GM19438 (cell line): ENCODE results near the gene NEXMIF.
"Not testable (repeated sequence)": the region's sequence is repeated elsewhere in the genome, so short reads cannot be mapped to it uniquely, and the experiment has no call there.

Experiments used
- ATAC-seq: cut with Tn5 transposase; IDR thresholded peaks from one replicate; pipeline ENCODE4 v1.9.1; 2021; ENCODE audit warnings: low read depth; ENCODE audit not compliant: unreplicated experiment

NEXMIF gene

GRCh38 chrX:74800062-74800461, 125.2 kb downstream of the NEXMIF start:
- ATAC-seq, result no peak

- no peak for ATAC-seq
These were observed 127.8 kb downstream of the NEXMIF start for GRCh38 chrX:74797338-74797887.

- ATAC-seq, result no peak
These were observed 136.6 kb downstream of the NEXMIF start for GRCh38 chrX:74788545-74789086.

- ATAC-seq, result no peak
These were observed 140.6 kb downstream of the NEXMIF start for GRCh38 chrX:74784629-74785028.

GRCh38 chrX:74781507-74782034, 143.7 kb downstream of the NEXMIF start:
- ATAC-seq, result no peak

- ATAC-seq, result no peak
These were observed 146.1 kb downstream of the NEXMIF start for GRCh38 chrX:74779175-74779574.

- no peak for ATAC-seq
These were observed 150.3 kb downstream of the NEXMIF start for GRCh38 chrX:74774988-74775387.

GRCh38 chrX:74736450-74736849, 188.8 kb downstream of the NEXMIF start:
- no peak for ATAC-seq

GRCh38 chrX:74705269-74705668, 220.0 kb downstream of the NEXMIF start:
- no peak for ATAC-seq

- not testable (repeated sequence) for ATAC-seq
These were observed 223.9 kb downstream of the NEXMIF start for GRCh38 chrX:74701343-74701742.

GRCh38 chrX:74684466-74684865, 240.8 kb downstream of the NEXMIF start:
- ATAC-seq, result no peak
